SK-N-SH (cell line): ENCODE results near the gene TBC1D3I. TPM values are rescaled to one million over a fixed set of nuclear protein-coding genes. Genes with fewer than 3 reads are reported as not detected.

Experiments
- CTCF ChIA-PET: fragments of 300-600, 350-600 bp; formaldehyde crosslinking; extraction: SDS; loops from one replicate; lab custom pipeline; 2021; lab: Yijun Ruan, JAX
- POLR2A ChIA-PET: fragments of 350-600 bp; sonication (Branson Sonifier 250); formaldehyde crosslinking; extraction: SDS; loops from one replicate; lab custom pipeline; 2020; ENCODE audit warnings: antibody characterized with exemption, inconsistent platforms; lab: Yijun Ruan, JAX
- DNase-seq: peaks from one replicate; pipeline ENCODE4 v3.0.0; 2012
- H2AFZ ChIP-seq: fragments of 200-600 bp; sonication (generic); 2 replicates; pipeline ENCODE4 v1.8.1; 2016; ENCODE audit warnings: antibody characterized with exemption, mild to moderate bottlenecking, low read depth
- H3F3A ChIP-seq: fragments of 200-600 bp; sonication (generic); replicated peaks from 2 replicates; pipeline ENCODE3; 2016; ENCODE audit warnings: antibody characterized with exemption, mild to moderate bottlenecking; ENCODE audit not compliant: insufficient read depth
- H3K27ac ChIP-seq, 2 experiments: fragments of 200-500 bp in 1 of 2; fragments of 200-600 bp in 1 of 2; sonication (Bioruptor generic) in 1 of 2; sonication (generic), shearing (Covaris generic) in 1 of 2; 2 replicates each; pipeline versions ENCODE4 v1.5.1 to v1.6.1; 2014 to 2016; ENCODE audit warnings: low read depth in 2 of 2, inconsistent platforms in 1 of 2, low read length in 1 of 2, mild to moderate bottlenecking in 1 of 2, mixed read lengths in 1 of 2
- H3K27me3 ChIP-seq: fragments of 200-600 bp; sonication (generic), shearing (Covaris generic); 2 replicates; pipeline ENCODE4 v1.6.1; 2016; ENCODE audit warnings: mixed run types; ENCODE audit not compliant: insufficient read depth
- H3K36me3 ChIP-seq, 2 experiments: fragments of 200-500 bp in 1 of 2; fragments of 200-600 bp in 1 of 2; sonication (Bioruptor generic) in 1 of 2; sonication (generic) in 1 of 2; replicated peaks in 1 of 2; 2 replicates each; pipeline versions ENCODE3 to v1.5.1; 2014 to 2016; ENCODE audit warnings: low read length in 1 of 2, mild to moderate bottlenecking in 1 of 2; ENCODE audit not compliant: insufficient read depth in 2 of 2, control insufficient read depth in 1 of 2
- H3K4me1 ChIP-seq, 2 experiments: fragments of 200-500 bp in 1 of 2; fragments of 200-600 bp in 1 of 2; sonication (Bioruptor generic) in 1 of 2; sonication (generic), shearing (Covaris generic) in 1 of 2; 2 replicates each; pipeline versions ENCODE4 v1.5.1 to v1.6.1; 2014 to 2016; ENCODE audit warnings: low read depth in 1 of 2, low read length in 1 of 2, mixed run types in 1 of 2; ENCODE audit not compliant: insufficient read depth in 2 of 2, control insufficient read depth in 1 of 2
- H3K4me2 ChIP-seq: fragments of 200-600 bp; sonication (generic), shearing (Covaris generic); 2 replicates; pipeline ENCODE4 v1.6.1; 2017; ENCODE audit warnings: mixed run types
- H3K4me3 ChIP-seq, 2 experiments: fragments of 200-500 bp in 1 of 2; fragments of 200-600 bp in 1 of 2; sonication (Bioruptor generic) in 1 of 2; sonication (generic), shearing (Covaris generic) in 1 of 2; 2 replicates each; pipeline versions ENCODE4 v1.5.1 to v1.8.1; 2014 to 2016; ENCODE audit warnings: low read depth in 2 of 2, inconsistent platforms in 1 of 2, low read length in 1 of 2, mild to moderate bottlenecking in 1 of 2, mixed read lengths in 1 of 2, moderate library complexity in 1 of 2
- H3K79me2 ChIP-seq: fragments of 200-600 bp; sonication (generic); 2 replicates; pipeline ENCODE4 v1.8.1; 2017; ENCODE audit warnings: mild to moderate bottlenecking; ENCODE audit not compliant: insufficient read depth
- H3K9ac ChIP-seq: fragments of 200-600 bp; sonication (generic); 2 replicates; pipeline ENCODE4 v1.6.1; 2017; ENCODE audit warnings: mixed run types
- H3K9me2 ChIP-seq: fragments of 200-600 bp; sonication (generic); 2 replicates; pipeline ENCODE4 v1.6.1; 2017; ENCODE audit warnings: mixed run types
- H3K9me3 ChIP-seq: fragments of 200-600 bp; sonication (generic); 2 replicates; pipeline ENCODE4 v1.6.1; 2017; ENCODE audit warnings: mixed run types, mild to moderate bottlenecking, moderate library complexity
- H4K20me1 ChIP-seq: fragments of 200-600 bp; sonication (generic); 2 replicates; pipeline ENCODE4 v1.6.1; 2017; ENCODE audit warnings: mild to moderate bottlenecking, mixed run types; ENCODE audit not compliant: insufficient read depth
- CHD2 ChIP-seq: fragments of 150-350 bp; IDR thresholded peaks from 2 replicates; pipeline ENCODE4 v1.6.1; 2018; ENCODE audit warnings: low read length; ENCODE audit not compliant: partially characterized antibody
- ELF1 ChIP-seq: IDR thresholded peaks from 2 replicates; pipeline ENCODE4 v1.4.0; 2012
- FOSL2 ChIP-seq: IDR thresholded peaks from 2 replicates; pipeline ENCODE4 v1.4.0; 2012; ENCODE audit warnings: low read depth, mild to moderate bottlenecking, moderate library complexity, borderline replicate concordance
- FOXM1 ChIP-seq: IDR thresholded peaks from 2 replicates; pipeline ENCODE4 v1.4.0; 2012; ENCODE audit warnings: low read depth, mild to moderate bottlenecking
- GATA2 ChIP-seq: sonication (generic); formaldehyde crosslinking; IDR thresholded peaks from 2 replicates; pipeline ENCODE4 v1.5.0; 2020; ENCODE audit warnings: mild to moderate bottlenecking, missing genetic modification reagents
- MEF2A ChIP-seq: IDR thresholded peaks from 2 replicates; pipeline ENCODE4 v1.4.0; 2012; ENCODE audit warnings: low read depth, borderline replicate concordance
- RAD21 ChIP-seq: IDR thresholded peaks from 2 replicates; pipeline ENCODE4 v1.6.1; 2012; ENCODE audit warnings: mild to moderate bottlenecking, low read length
- RXRA ChIP-seq: IDR thresholded peaks from 2 replicates; pipeline ENCODE4 v1.4.0; 2012; ENCODE audit warnings: low read depth, mild to moderate bottlenecking, borderline replicate concordance
- SMC3 ChIP-seq: IDR thresholded peaks from 2 replicates; pipeline ENCODE4 v1.6.1; 2012; ENCODE audit warnings: low read depth, low read length, improper control_type of control experiment
- TCF12 ChIP-seq: IDR thresholded peaks from 2 replicates; pipeline ENCODE4 v1.4.0; 2012
- YY1 ChIP-seq: IDR thresholded peaks from 2 replicates; pipeline ENCODE4 v1.4.0; 2012; ENCODE audit warnings: low read depth, mild to moderate bottlenecking
- WGBS: methylation state at CpG from one replicate; pipeline ENCODE4 v1.1.6; 2017; ENCODE audit warnings: low lambda C conversion rate; 5-methylcytosine and 5-hydroxymethylcytosine counted together
- polyA plus RNA-seq, 3 experiments: library from polyadenylated mRNA; depleted of rRNA; stranded (reverse); fragments of >200 nt; gene quantifications; 2 replicates each; pipeline ENCODE4 v1.2.3, GENCODE V29; 2012
- TF ChIP-seq, protein P1 (sequence below): fragments of 150-350 bp; IDR thresholded peaks from 2 replicates; pipeline ENCODE4 v1.6.1; 2016; ENCODE audit warnings: mild to moderate bottlenecking, low read depth, low read length
- TF ChIP-seq, protein P2 (sequence below): fragments of 200-600 bp; sonication (generic); IDR thresholded peaks from 2 replicates; pipeline ENCODE4 v1.6.1; 2017; ENCODE audit warnings: antibody characterized with exemption, mild to moderate bottlenecking, moderate library complexity
- TF ChIP-seq, protein P3 (sequence below): IDR thresholded peaks from 2 replicates; pipeline ENCODE4 v1.4.0; 2012; ENCODE audit warnings: low read depth, borderline replicate concordance
- TF ChIP-seq, protein P4 (sequence below): IDR thresholded peaks from 2 replicates; pipeline ENCODE4 v1.6.1; 2012; ENCODE audit warnings: mild to moderate bottlenecking, low read depth, low read length, moderate library complexity

TBC1D3I gene
- polyA plus RNA-seq, 1 of the 3 experiments (the other 2 are of a cell fraction) = not detected

DNA sequence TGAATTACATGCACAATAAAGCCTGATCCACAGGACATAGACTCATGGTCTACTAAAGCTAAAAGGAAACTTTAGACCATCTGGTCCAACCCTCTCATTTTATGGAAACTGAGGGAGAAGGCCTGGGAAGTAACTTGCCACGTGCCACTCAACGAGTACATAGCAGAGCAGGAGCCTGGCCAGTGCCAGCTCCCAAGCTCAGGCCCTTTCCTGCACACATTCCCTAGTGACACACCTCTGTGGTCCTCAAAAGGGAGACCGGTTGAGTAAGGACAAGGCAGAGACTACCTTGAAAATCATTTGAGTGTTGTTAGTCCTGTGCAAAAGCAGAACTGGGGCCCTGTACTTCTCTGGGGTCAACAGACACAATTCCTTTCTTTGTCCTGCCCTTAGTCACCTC is 50.7 kb downstream of the TBC1D3I start:
- no peak overlapping the region for H3K27ac ChIP-seq
- H4K20me1 ChIP-seq = no peaks in the 10 kb centered on the region
- no peak for TF ChIP-seq RXRA
- no peak for TF ChIP-seq YY1
- no peak for TF ChIP-seq CHD2
- TF ChIP-seq, protein P1, sequence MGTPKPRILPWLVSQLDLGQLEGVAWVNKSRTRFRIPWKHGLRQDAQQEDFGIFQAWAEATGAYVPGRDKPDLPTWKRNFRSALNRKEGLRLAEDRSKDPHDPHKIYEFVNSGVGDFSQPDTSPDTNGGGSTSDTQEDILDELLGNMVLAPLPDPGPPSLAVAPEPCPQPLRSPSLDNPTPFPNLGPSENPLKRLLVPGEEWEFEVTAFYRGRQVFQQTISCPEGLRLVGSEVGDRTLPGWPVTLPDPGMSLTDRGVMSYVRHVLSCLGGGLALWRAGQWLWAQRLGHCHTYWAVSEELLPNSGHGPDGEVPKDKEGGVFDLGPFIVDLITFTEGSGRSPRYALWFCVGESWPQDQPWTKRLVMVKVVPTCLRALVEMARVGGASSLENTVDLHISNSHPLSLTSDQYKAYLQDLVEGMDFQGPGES = no peak
- TF ChIP-seq TCF12 = no peak
- TF ChIP-seq RAD21 = no peak
- TF ChIP-seq, protein P2, sequence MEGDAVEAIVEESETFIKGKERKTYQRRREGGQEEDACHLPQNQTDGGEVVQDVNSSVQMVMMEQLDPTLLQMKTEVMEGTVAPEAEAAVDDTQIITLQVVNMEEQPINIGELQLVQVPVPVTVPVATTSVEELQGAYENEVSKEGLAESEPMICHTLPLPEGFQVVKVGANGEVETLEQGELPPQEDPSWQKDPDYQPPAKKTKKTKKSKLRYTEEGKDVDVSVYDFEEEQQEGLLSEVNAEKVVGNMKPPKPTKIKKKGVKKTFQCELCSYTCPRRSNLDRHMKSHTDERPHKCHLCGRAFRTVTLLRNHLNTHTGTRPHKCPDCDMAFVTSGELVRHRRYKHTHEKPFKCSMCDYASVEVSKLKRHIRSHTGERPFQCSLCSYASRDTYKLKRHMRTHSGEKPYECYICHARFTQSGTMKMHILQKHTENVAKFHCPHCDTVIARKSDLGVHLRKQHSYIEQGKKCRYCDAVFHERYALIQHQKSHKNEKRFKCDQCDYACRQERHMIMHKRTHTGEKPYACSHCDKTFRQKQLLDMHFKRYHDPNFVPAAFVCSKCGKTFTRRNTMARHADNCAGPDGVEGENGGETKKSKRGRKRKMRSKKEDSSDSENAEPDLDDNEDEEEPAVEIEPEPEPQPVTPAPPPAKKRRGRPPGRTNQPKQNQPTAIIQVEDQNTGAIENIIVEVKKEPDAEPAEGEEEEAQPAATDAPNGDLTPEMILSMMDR = no peak
- no peak for TF ChIP-seq GATA2
- no peak for TF ChIP-seq FOSL2
- no peak for TF ChIP-seq FOXM1
- TF ChIP-seq MEF2A = no peak
- TF ChIP-seq, protein P3, sequence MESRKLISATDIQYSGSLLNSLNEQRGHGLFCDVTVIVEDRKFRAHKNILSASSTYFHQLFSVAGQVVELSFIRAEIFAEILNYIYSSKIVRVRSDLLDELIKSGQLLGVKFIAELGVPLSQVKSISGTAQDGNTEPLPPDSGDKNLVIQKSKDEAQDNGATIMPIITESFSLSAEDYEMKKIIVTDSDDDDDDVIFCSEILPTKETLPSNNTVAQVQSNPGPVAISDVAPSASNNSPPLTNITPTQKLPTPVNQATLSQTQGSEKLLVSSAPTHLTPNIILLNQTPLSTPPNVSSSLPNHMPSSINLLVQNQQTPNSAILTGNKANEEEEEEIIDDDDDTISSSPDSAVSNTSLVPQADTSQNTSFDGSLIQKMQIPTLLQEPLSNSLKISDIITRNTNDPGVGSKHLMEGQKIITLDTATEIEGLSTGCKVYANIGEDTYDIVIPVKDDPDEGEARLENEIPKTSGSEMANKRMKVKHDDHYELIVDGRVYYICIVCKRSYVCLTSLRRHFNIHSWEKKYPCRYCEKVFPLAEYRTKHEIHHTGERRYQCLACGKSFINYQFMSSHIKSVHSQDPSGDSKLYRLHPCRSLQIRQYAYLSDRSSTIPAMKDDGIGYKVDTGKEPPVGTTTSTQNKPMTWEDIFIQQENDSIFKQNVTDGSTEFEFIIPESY = no peak
- no peak for TF ChIP-seq ELF1
- no peak for TF ChIP-seq SMC3
- TF ChIP-seq, protein P4, sequence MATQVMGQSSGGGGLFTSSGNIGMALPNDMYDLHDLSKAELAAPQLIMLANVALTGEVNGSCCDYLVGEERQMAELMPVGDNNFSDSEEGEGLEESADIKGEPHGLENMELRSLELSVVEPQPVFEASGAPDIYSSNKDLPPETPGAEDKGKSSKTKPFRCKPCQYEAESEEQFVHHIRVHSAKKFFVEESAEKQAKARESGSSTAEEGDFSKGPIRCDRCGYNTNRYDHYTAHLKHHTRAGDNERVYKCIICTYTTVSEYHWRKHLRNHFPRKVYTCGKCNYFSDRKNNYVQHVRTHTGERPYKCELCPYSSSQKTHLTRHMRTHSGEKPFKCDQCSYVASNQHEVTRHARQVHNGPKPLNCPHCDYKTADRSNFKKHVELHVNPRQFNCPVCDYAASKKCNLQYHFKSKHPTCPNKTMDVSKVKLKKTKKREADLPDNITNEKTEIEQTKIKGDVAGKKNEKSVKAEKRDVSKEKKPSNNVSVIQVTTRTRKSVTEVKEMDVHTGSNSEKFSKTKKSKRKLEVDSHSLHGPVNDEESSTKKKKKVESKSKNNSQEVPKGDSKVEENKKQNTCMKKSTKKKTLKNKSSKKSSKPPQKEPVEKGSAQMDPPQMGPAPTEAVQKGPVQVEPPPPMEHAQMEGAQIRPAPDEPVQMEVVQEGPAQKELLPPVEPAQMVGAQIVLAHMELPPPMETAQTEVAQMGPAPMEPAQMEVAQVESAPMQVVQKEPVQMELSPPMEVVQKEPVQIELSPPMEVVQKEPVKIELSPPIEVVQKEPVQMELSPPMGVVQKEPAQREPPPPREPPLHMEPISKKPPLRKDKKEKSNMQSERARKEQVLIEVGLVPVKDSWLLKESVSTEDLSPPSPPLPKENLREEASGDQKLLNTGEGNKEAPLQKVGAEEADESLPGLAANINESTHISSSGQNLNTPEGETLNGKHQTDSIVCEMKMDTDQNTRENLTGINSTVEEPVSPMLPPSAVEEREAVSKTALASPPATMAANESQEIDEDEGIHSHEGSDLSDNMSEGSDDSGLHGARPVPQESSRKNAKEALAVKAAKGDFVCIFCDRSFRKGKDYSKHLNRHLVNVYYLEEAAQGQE = no peak
- no peak for DNase-seq
- no peaks in the 10 kb centered on the region for H3K9me3 ChIP-seq
- no peaks in the 10 kb centered on the region for H3F3A ChIP-seq
- H3K27me3 ChIP-seq = peaks cover 27% of the 10 kb centered on the region; the same call in 1 of the 2 replicates
- H3K79me2 ChIP-seq = no peaks in the 10 kb centered on the region
- no peak overlapping the region for H3K9ac ChIP-seq
- 15% methylated on average over 3 of the region's 3 CpGs for WGBS
- ChIA-PET POLR2A (no interaction called here), CTCF (no interaction called here)
- H2AFZ ChIP-seq = no peak overlapping the region
- no peak overlapping the region for H3K4me3 ChIP-seq
- no peaks in the 10 kb centered on the region for H3K4me1 ChIP-seq
- H3K9me2 ChIP-seq = no peaks in the 10 kb centered on the region
- no peak overlapping the region for H3K4me2 ChIP-seq
- no peaks in the 10 kb centered on the region for H3K36me3 ChIP-seq
